HTERT RPE-1 (cell line): ENCODE data around the gene CTU2.
"Not testable (repeated sequence)": the region's sequence is repeated elsewhere in the genome, so short reads cannot be mapped to it uniquely, and the experiment has no call there.

Source experiments
- in situ Hi-C: fragments of 300-500 bp; cut with MboI; formaldehyde crosslinking; loops from 4 replicates; pipeline ENCODE4 v1.14.3; 2020; ENCODE audit warnings: low sequenced_read_pairs

CTU2 gene

DNA sequence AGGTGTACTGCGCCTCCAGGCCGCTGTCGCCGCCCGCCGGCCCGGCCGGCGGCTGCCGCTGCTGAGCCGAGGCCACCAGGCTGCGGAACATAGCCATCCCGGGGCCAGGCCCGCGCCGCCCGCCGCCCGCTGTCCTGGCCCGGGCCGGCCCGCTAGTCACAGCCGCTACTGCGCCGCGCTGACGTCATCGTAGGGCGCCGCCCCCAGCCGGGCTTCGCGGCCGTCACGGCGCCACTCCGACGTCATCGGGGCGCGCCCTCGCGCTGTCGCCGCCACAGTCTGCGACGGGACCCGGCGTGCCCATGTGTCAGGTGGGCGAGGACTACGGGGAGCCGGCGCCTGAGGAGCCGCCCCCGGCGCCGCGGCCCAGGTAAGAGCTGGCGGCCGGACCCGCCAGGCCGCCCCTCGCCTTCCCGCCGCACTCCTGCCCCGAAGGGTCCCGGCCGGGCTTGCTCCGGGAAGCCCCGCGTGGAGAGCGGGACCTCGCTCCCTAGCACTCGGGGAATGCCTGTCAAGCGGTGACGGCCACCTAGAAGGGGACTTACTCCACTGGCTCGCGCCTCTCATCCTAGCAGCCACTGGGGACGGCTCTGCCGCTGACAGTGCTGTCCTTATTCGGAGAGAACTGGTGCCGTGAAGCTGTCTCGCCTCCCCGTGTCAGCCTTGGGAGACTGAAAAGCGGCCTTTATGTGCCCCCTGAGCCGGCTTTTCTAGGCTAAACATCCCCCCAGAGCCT is at the start of gene CTU2, which contains the start of gene RNF166:
Gene CTU2 (plus strand): TSS at position 275 of the 736 bp plus-strand sequence. CDS start 28 bp downstream, at position 303.
Gene RNF166 (minus strand): TSS at position 180 of the 736 bp plus-strand sequence. CDS start 83 bp downstream, at position 97.
- in situ Hi-C loops = no loop called here

DNA sequence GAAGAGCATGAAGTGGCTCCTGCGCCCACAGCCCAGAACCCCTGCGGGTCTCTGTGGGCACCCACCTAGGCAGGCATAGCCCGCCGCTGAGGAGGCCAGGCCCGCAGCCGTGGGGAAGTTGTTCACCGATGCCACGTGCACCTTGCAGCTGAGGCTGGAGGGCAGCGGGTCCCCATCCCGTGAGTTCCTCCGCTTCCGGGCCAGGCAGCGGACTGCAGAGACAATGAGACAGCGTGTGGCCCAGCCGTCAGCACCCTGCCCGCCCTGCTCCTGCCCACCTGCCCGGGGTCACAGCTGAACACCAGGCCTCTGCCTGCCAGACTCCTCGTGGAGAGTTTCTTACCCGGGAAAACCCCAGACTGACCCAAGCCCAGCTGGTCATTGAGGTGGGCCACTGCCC is 48.9 kb upstream of the CTU2 start:
- in situ Hi-C loops = no loop called here

DNA sequence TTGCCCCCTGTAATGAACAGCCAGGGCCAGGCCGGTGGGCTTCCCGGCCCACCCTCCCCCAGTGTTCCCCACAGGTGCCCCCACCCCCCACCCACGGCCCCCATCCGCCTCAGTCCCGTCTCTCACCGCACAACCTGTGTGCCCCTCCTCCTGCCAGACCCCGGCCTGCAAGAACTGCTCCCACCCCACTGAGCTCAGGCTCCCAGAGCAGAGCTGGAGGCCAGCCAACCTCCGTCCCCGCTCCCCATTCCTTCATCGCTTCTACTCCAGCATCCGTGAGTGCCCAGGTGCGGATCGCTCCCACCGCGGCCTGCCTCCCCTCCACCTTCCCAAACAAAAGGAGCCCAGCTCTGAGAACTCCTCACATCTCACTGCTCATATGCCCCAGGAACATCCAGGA is 47.6 kb upstream of the CTU2 start:
- in situ Hi-C loops = no loop called here

- in situ Hi-C loops = no loop called here
Observed at GRCh38 chr16:88659160-88659559, 47.1 kb upstream of the CTU2 start.

DNA sequence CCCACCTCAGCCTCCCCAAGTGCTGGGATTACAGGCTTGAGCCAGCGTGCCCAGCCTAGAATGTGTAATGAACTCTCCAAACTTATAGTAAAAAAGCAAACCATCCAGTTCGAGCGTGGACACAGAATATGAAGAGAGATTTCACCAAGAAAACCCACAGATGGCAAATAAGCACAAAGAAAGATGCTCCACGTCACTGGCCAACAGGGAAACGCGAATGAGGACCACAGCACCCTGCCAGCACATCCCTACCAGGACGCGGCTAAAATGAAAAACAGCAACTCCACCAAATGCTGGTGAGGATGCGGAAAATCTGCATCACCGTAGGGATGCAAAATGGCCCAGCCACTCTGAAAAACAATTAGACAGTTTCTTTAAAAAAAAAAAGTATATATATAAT is 44.8 kb upstream of the CTU2 start:
- in situ Hi-C loops = no loop called here

DNA sequence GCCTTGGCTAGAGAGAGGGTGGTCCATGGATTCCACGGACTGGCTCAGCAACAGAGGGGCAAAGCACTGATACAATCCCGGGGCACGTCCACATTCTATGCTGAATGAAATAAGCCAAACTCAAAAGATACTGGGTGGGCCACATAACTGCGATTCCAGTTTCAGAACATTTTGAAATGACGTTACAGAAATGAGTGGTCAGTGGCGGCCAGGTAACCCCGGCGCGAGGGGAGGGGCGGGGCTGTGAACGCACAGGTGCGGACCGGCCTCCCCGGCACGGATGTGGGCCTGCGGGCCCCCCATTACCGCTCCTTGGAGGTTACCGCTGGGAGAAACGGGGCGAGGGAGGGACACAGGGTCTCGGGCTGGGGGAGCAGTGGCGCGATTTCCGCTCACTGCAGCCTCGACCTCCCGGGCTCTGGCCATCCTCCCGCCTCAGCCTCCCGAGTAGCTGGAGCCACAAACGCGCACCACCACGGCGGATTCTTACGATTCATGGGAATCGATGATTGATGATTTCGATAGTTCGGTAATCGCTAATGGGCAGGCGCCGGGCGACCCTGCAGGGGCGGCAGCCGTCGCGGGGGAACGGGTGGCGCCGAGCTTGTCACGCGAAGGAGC is 44.0 kb upstream of the CTU2 start:
- in situ Hi-C loops = no loop called here

DNA sequence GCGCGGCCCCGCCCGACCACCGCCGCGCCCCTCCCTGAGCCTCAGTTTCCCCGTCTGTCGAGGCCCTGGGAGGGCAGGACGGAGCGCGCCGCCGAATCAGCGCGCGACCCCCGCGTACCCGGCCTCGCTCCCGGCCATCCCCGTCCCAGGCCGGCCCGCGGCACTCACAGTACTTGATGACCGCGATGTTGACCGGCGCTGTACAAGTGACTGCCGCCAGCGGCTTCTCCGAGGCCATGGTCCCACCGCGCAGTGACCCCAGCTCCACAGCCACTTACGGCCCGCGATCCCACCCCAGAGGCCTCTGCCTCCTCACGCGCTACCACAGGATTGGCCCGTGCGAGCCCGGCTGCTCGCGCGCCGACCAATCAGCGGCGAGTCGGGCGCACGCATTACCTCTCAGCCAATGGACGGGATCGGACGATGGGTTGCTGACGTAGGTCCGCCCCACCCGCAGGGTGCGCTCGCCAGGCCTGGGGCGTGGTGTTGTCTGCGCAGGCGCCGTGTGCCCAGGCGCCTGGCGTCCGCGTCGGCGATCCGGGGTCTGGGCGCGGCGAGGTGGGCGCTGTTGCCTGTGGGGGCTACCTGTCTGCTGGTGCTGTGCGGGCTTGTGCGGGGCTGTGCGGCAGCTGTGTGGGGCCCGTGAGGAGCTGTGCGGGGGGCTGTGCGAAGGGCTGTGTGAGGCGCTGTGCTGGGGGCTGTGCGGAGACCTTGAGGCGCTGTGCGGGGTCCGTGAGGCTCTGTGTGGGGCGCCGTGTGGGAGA is 43.3 kb upstream of the CTU2 start, which contains the start of gene MVD:
Gene MVD (minus strand): TSS at position 249 of the 764 bp plus-strand sequence. CDS start 11 bp downstream, at position 238.
- in situ Hi-C loops = no loop called here

- in situ Hi-C loops = no loop called here
Observed at GRCh38 chr16:88665148-88665547, 41.2 kb upstream of the CTU2 start.

GRCh38 chr16:88665570-88665969 is 40.7 kb upstream of the CTU2 start:
- in situ Hi-C loops = no loop called here

DNA sequence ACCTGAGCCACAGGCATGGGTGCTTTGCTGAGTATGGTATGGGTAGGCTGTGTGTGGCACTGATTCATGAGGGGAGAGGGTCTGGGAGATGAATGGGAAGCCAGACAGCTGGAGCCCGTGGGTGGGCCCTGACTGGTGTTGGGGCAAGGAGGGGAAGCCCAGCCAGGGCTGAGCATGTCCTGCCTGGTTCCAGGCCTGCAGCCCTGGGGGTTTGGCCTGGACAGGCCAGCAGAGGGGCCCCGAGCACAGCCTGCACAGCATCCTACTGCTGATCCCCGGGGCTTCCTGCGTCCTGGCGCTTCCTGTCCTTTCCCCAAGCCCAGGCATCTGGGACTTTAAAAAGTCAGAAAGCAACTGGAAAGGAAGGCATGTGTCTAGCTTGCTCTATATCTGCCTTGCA is 38.8 kb upstream of the CTU2 start:
- in situ Hi-C loops = no loop called here

GRCh38 chr16:88669493-88669892 is 36.8 kb upstream of the CTU2 start:
- in situ Hi-C loops = not testable (repeated sequence)

DNA sequence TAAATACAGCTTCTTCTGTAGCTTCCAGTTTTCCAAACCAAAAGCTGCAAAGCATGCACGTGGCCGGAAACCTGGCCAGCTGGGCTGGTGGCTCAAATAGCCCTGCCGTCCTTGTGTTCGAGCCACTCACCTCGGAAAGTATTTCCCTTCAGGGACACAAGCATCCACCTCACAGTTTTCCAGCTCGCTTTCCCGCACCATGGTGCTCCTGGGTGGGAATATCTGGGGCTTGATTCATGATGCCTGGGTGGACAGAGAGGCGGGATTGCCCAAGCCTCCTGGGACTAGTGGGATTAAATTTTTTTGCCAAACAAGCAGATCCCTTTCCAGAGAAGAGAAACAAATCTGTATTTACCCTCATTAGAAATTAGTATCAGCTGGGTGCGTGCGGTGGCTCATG is 36.3 kb upstream of the CTU2 start:
- in situ Hi-C loops = no loop called here

GRCh38 chr16:88671806-88672205 is 34.5 kb upstream of the CTU2 start:
- in situ Hi-C loops = no loop called here

GRCh38 chr16:88672776-88673175 is 33.5 kb upstream of the CTU2 start:
- in situ Hi-C loops = no loop called here

DNA sequence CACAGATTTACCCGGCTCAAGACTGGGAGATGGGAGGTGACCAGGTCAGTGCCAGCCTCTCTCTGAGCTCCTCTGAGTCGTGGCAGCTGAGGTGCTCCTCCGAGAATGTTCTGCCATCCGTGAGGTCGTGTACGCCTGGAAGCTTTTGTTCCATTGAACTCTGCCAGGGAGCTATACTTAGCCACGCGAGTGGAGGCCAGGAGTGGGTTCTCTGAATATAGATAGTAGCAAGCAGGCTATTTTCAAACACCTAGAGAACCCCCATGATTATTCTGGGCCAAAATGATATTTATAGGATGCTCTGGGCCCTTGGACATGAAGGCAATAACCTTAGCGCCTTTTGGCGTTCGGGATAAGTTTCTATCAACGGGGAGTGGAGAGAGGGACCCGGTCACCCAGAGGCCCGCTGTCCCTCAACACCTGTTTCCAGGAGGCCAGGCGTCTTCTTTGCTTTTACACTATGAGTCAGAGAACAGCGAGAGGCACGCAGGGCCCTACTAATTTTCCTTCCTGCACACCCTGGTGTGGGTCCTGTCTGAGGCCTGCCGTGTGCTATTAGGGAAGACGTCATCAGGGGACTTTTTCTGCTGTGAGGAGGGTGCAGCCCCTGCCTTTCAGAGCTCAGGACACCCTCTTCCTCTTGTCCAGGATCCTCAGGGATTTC is 32.5 kb upstream of the CTU2 start:
- in situ Hi-C loops = no loop called here

GRCh38 chr16:88676502-88677242 is 29.6 kb upstream of the CTU2 start:
- in situ Hi-C loops = no loop called here

GRCh38 chr16:88677721-88678120 is 28.6 kb upstream of the CTU2 start:
- in situ Hi-C loops = no loop called here

GRCh38 chr16:88678224-88678979 is 27.9 kb upstream of the CTU2 start:
- in situ Hi-C loops = no loop called here

GRCh38 chr16:88680554-88681083 is 25.7 kb upstream of the CTU2 start:
- in situ Hi-C loops = no loop called here
